H1 (cell line): ENCODE results near the gene SCAI. TPM values are rescaled to one million over a fixed set of nuclear protein-coding genes. Genes with fewer than 3 reads are reported as not detected.

ENCODE experiments used
- CTCF ChIA-PET: fragments of 300-600 bp; sonication (Branson Sonifier 250); formaldehyde crosslinking; loops from one replicate; lab custom pipeline; 2021; ENCODE audit not compliant: partially characterized antibody; lab: Charles Lee
- POLR2A ChIA-PET: fragments of 300-600 bp; sonication (Branson Sonifier 250); formaldehyde crosslinking; loops from one replicate; lab custom pipeline; 2021; ENCODE audit warnings: inconsistent platforms; ENCODE audit not compliant: partially characterized antibody; lab: Charles Lee
- DNase-seq, 2 experiments: peaks; one replicate each; pipeline versions ENCODE4 v3.0.0 to v3.0.0-alpha.2; 2010 to 2022; ENCODE audit warnings: low spot score in 2 of 2, low read depth in 1 of 2, mixed read lengths in 1 of 2
- FAIRE-seq: peaks from 2 replicates; lab custom pipeline; 2011; peaks lifted over from hg19 to GRCh38; lab: Jason Lieb, UNC
- H2AFZ ChIP-seq: 2 replicates; pipeline ENCODE4 v1.8.1; 2012; ENCODE audit warnings: low read length, inconsistent platforms
- H2AK5ac ChIP-seq: 2 replicates; pipeline ENCODE4 v1.6.1; 2013; ENCODE audit warnings: low read depth, low read length
- H2BK120ac ChIP-seq: replicated peaks from 2 replicates; pipeline ENCODE3; 2013; ENCODE audit warnings: low read depth, low read length, inconsistent platforms
- H2BK12ac ChIP-seq: 2 replicates; pipeline ENCODE4 v1.6.1; 2013; ENCODE audit warnings: low read depth, low read length
- H2BK15ac ChIP-seq: 2 replicates; pipeline ENCODE4 v1.6.1; 2013; ENCODE audit warnings: low read length
- H2BK20ac ChIP-seq: 2 replicates; pipeline ENCODE4 v1.6.1; 2013; ENCODE audit warnings: low read length
- H2BK5ac ChIP-seq: 2 replicates; pipeline ENCODE4 v1.6.1; 2013; ENCODE audit warnings: low read depth, low read length
- H3K14ac ChIP-seq: 2 replicates; pipeline ENCODE4 v1.6.1; 2013; ENCODE audit warnings: inconsistent platforms; ENCODE audit not compliant: insufficient read length
- H3K18ac ChIP-seq: 2 replicates; pipeline ENCODE4 v1.6.1; 2013; ENCODE audit warnings: low read length; ENCODE audit errors: extremely low read depth
- H3K23ac ChIP-seq: 2 replicates; pipeline ENCODE4 v1.6.1; 2013; ENCODE audit warnings: inconsistent platforms; ENCODE audit not compliant: insufficient read length
- H3K23me2 ChIP-seq: 2 replicates; pipeline ENCODE4 v1.6.1; 2013; ENCODE audit warnings: low read depth, low read length
- H3K27ac ChIP-seq: 2 replicates; pipeline ENCODE4 v1.6.1; 2011; ENCODE audit warnings: low read depth, low read length, inconsistent platforms
- H3K27me3 ChIP-seq, 4 experiments: replicated peaks in 1 of 4; 1 replicate in 1 of 4; 2 replicates in 3 of 4; pipeline versions ENCODE4 v1.6.1 to v1.8.1; 2011 to 2013; ENCODE audit warnings: low read length in 3 of 4, mild to moderate bottlenecking in 3 of 4, inconsistent platforms in 2 of 4, mixed read lengths in 2 of 4, moderate library complexity in 1 of 4; ENCODE audit not compliant: control insufficient read depth in 3 of 4, insufficient read depth in 3 of 4; ENCODE audit errors: extremely low read depth in 1 of 4
- H3K36me3 ChIP-seq, 4 experiments: 2 replicates each; pipeline versions ENCODE4 v1.6.1 to v1.8.1; 2011 to 2013; ENCODE audit warnings: mild to moderate bottlenecking in 4 of 4, low read length in 3 of 4, moderate library complexity in 2 of 4, control low read depth in 1 of 4, inconsistent platforms in 1 of 4; ENCODE audit not compliant: insufficient read depth in 4 of 4, control insufficient read depth in 2 of 4
- H3K4ac ChIP-seq: replicated peaks from 2 replicates; pipeline ENCODE3; 2013; ENCODE audit warnings: low read length, low read depth, mixed read lengths, inconsistent platforms; ENCODE audit not compliant: insufficient read length
- H3K4me1 ChIP-seq, 4 experiments: replicated peaks in 1 of 4; 1 replicate in 1 of 4; 2 replicates in 3 of 4; pipeline versions ENCODE4 v1.6.1 to v1.8.1; 2011 to 2013; ENCODE audit warnings: low read length in 3 of 4, inconsistent platforms in 2 of 4, mixed read lengths in 1 of 4; ENCODE audit not compliant: insufficient read depth in 4 of 4, control insufficient read depth in 3 of 4
- H3K4me2 ChIP-seq, 2 experiments: 2 replicates each; pipeline versions ENCODE4 v1.6.1 to v1.8.1; 2011 to 2013; ENCODE audit warnings: low read depth in 2 of 2, low read length in 2 of 2, control low read depth in 1 of 2, inconsistent platforms in 1 of 2, mild to moderate bottlenecking in 1 of 2; ENCODE audit not compliant: insufficient read depth in 1 of 2
- H3K4me3 ChIP-seq, 4 experiments: fragments of 200-600, 300-600 bp in 1 of 4; sonication (generic), shearing (Covaris generic), sonication (Bioruptor Twin) in 1 of 4; 2 replicates each; pipeline versions ENCODE4 v1.5.1 to v1.8.1; 2011 to 2016; ENCODE audit warnings: low read length in 4 of 4, low read depth in 3 of 4, control low read depth in 2 of 4, inconsistent platforms in 2 of 4, mild to moderate bottlenecking in 2 of 4, mixed read lengths in 1 of 4, moderate library complexity in 1 of 4; ENCODE audit not compliant: insufficient read depth in 2 of 4; ENCODE audit errors: extremely low read depth in 1 of 4
- H3K56ac ChIP-seq: replicated peaks from 2 replicates; pipeline ENCODE3; 2013; ENCODE audit warnings: low read depth, mild to moderate bottlenecking, mixed read lengths, low read length, inconsistent platforms; ENCODE audit not compliant: insufficient read length
- H3K79me1 ChIP-seq: 2 replicates; pipeline ENCODE4 v1.6.1; 2013; ENCODE audit warnings: low read depth, low read length, control low read depth
- H3K79me2 ChIP-seq, 2 experiments: 2 replicates each; pipeline versions ENCODE4 v1.6.1 to v1.8.1; 2012 to 2013; ENCODE audit warnings: low read length in 2 of 2, mild to moderate bottlenecking in 2 of 2, inconsistent platforms in 1 of 2; ENCODE audit not compliant: insufficient read depth in 2 of 2, control insufficient read depth in 1 of 2
- H3K9ac ChIP-seq, 4 experiments: replicated peaks in 1 of 4; 1 replicate in 1 of 4; 2 replicates in 3 of 4; pipeline versions ENCODE4 v1.6.1 to v1.8.1; 2011 to 2013; ENCODE audit warnings: low read depth in 3 of 4, low read length in 3 of 4, control low read depth in 2 of 4, mild to moderate bottlenecking in 2 of 4, moderate library complexity in 2 of 4, inconsistent platforms in 1 of 4; ENCODE audit errors: extremely low read depth in 1 of 4
- H3K9me3 ChIP-seq, 2 experiments: 2 replicates each; pipeline versions ENCODE4 v1.6.1 to v1.8.1; 2012 to 2013; ENCODE audit warnings: mild to moderate bottlenecking in 2 of 2, moderate library complexity in 2 of 2, control low read depth in 1 of 2, inconsistent platforms in 1 of 2, low read depth in 1 of 2, low read length in 1 of 2, mixed read lengths in 1 of 2; ENCODE audit not compliant: insufficient read depth in 2 of 2
- H4K20me1 ChIP-seq, 2 experiments: replicated peaks in 1 of 2; 2 replicates each; pipeline versions ENCODE3 to v1.8.1; 2011 to 2013; ENCODE audit warnings: inconsistent platforms in 2 of 2, low read length in 2 of 2, mild to moderate bottlenecking in 1 of 2; ENCODE audit not compliant: insufficient read depth in 2 of 2, control insufficient read depth in 1 of 2
- H4K5ac ChIP-seq: 2 replicates; pipeline ENCODE4 v1.6.1; 2013; ENCODE audit warnings: low read length, low read depth, mixed read lengths, inconsistent platforms; ENCODE audit not compliant: insufficient read length
- H4K8ac ChIP-seq: 2 replicates; pipeline ENCODE4 v1.8.0; 2013; ENCODE audit warnings: mild to moderate bottlenecking, moderate library complexity, low read length, inconsistent platforms; ENCODE audit not compliant: insufficient read depth; ENCODE audit errors: extremely low read depth
- H4K91ac ChIP-seq: replicated peaks from 2 replicates; pipeline ENCODE3; 2013; ENCODE audit warnings: low read length, mixed read lengths, inconsistent platforms; ENCODE audit not compliant: insufficient read length
- CEBPB ChIP-seq: IDR thresholded peaks from 2 replicates; pipeline ENCODE4 v1.6.1; 2012; ENCODE audit warnings: low read depth, low read length
- CREB1 ChIP-seq: IDR thresholded peaks from 2 replicates; pipeline ENCODE4 v1.6.1; 2012; ENCODE audit warnings: inconsistent platforms
- EP300 ChIP-seq, 2 experiments: IDR thresholded peaks; 1 replicate in 1 of 2; 2 replicates in 1 of 2; pipeline ENCODE4 v1.6.1; 2011 to 2012; ENCODE audit warnings: low read depth in 2 of 2, low read length in 2 of 2, mild to moderate bottlenecking in 2 of 2, borderline replicate concordance in 1 of 2, inconsistent platforms in 1 of 2, moderate library complexity in 1 of 2
- FOSL1 ChIP-seq: IDR thresholded peaks from 2 replicates; pipeline ENCODE4 v1.6.1; 2011; ENCODE audit warnings: mild to moderate bottlenecking, low read depth, low read length, moderate library complexity; ENCODE audit not compliant: insufficient read depth
- GTF2F1 ChIP-seq: IDR thresholded peaks from 2 replicates; pipeline ENCODE4 v1.6.1; 2012; ENCODE audit warnings: low read depth, low read length, improper control_type of control experiment, borderline replicate concordance
- HDAC6 ChIP-seq: IDR thresholded peaks from one replicate; pipeline ENCODE4 v1.7.1; 2012; ENCODE audit warnings: low read depth, mild to moderate bottlenecking, inconsistent platforms, low read length, moderate library complexity
- KDM4A ChIP-seq: IDR thresholded peaks from one replicate; pipeline ENCODE4 v1.7.1; 2012; ENCODE audit warnings: low read depth, mild to moderate bottlenecking, moderate library complexity, low read length, inconsistent platforms; ENCODE audit not compliant: severe bottlenecking
- POU5F1 ChIP-seq: IDR thresholded peaks from 2 replicates; pipeline ENCODE4 v1.6.1; 2011; ENCODE audit warnings: low read depth, mild to moderate bottlenecking, low read length, moderate library complexity
- SUZ12 ChIP-seq: fragments of 200-600 bp; sonication (generic); IDR thresholded peaks from 2 replicates; pipeline ENCODE4 v1.6.1; 2012; ENCODE audit warnings: mild to moderate bottlenecking, inconsistent platforms, low read length, moderate library complexity, mixed read lengths
- ZNF274 ChIP-seq: IDR thresholded peaks from 2 replicates; pipeline ENCODE4 v1.7.0; 2012; ENCODE audit warnings: low read length, borderline replicate concordance; ENCODE audit errors: extremely low read depth
- WGBS, 2 experiments: shearing (Covaris generic) in 1 of 2; methylation state at CpG; one replicate each; pipeline versions ENCODE4 v1.1.6 to v1.1.7; 2013 to 2015; ENCODE audit warnings: low lambda C conversion rate in 2 of 2, mixed read lengths in 2 of 2, inconsistent platforms in 1 of 2, low coverage in 1 of 2, missing lambda C conversion rate in 1 of 2; ENCODE audit not compliant: insufficient replicate concordance in 2 of 2, insufficient coverage in 1 of 2, insufficient read length in 1 of 2; ENCODE audit errors: extremely low coverage in 1 of 2, missing lambda C conversion rate in 1 of 2; 5-methylcytosine and 5-hydroxymethylcytosine counted together
- polyA plus RNA-seq, 7 experiments: library from polyadenylated mRNA; depleted of rRNA in 3 of 7; stranded (reverse) in 5 of 7; unstranded in 2 of 7; fragments of >200 nt in 5 of 7; fragments of 200-250 nt in 2 of 7; gene quantifications; 1 replicate in 5 of 7; 2 replicates in 1 of 7; 4 replicates in 1 of 7; pipeline versions ENCODE4 v1.2.1 to v1.2.3, GENCODE V29; 2011 to 2013; ENCODE audit warnings: missing spikeins in 2 of 7, mixed read lengths in 2 of 7
- total RNA-seq: library from RNA; stranded (reverse); fragmentation: NEBNext Ultra II Directional; extraction: Animal tissue kit (Norgen Biotek cat#: 25700); gene quantifications from 2 replicates; pipeline ENCODE4 v1.2.1, GENCODE V29; 2021
- TF ChIP-seq, protein P1 (sequence below): IDR thresholded peaks from 2 replicates; pipeline ENCODE4 v1.6.1; 2011; ENCODE audit warnings: low read length, improper control_type of control experiment

SCAI gene
- total and polyA plus RNA-seq, 2 of the 8 experiments (the other 6 are each of a cell fraction or from before 2014, with no cell fraction given): 6.4 to 19.8 TPM

DNA sequence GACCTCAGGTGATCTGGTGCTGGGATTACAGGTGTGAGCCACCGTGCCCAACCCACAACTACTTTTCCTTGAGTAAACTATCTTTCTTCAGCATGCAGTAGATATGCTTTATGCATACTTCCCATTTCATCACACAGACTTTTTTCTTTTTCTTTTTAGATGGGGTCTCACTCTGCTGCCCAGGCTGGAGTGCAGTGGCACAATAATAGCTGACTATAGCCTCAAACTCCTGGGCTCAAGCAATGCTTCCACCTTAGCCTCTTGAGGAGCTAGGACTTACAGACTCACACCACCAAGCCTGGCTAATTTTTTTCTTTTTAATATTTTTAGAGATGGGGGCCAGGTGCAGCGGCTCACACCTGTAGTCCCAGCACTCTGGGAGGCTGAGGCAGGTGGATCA, 23.4 kb upstream of the SCAI start:
- Histone ChIP-seq H2AFZ (no peak overlapping the region), H2BK20ac (no peak overlapping the region), H4K5ac (no peak overlapping the region), H2BK120ac (no peak overlapping the region), H3K23ac (no peak overlapping the region), H3K9ac (no peak overlapping the region), H2BK15ac (no peak overlapping the region), H4K20me1 (peaks cover 3% of the 10 kb centered on the region in 2 experiments), H3K4me3 (no peak overlapping the region), H3K56ac (no peak overlapping the region), H2AK5ac (no peak overlapping the region), H3K79me1 (no peaks in the 10 kb centered on the region), H3K9me3 (no peaks in the 10 kb centered on the region), H2BK5ac (no peak overlapping the region), H4K8ac (no peak overlapping the region), H3K18ac (no peak overlapping the region), H3K23me2 (no peaks in the 10 kb centered on the region), H3K4me2 (no peak overlapping the region), H3K4ac (no peak overlapping the region), H2BK12ac (no peak overlapping the region), H3K79me2 (peaks cover 0 to 12% of the 10 kb centered on the region in 2 experiments; a peak in 2 of 4 replicates), H3K14ac (no peak overlapping the region), H3K36me3 (peaks cover 2 to 13% (median 4%) of the 10 kb centered on the region in 4 experiments; a peak in 5 of 8 replicates), H3K4me1 (no peaks in the 10 kb centered on the region), H3K27ac (no peak overlapping the region), H3K27me3 (no peaks in the 10 kb centered on the region), H4K91ac (no peak overlapping the region)
- ChIA-PET CTCF (interaction anchor here (1.9 kb wide), 1 partner anchor 12 kb away, joined by 6 read pairs; no protein-coding TSS in a partner anchor), POLR2A (interaction anchor here (0.5 kb wide), 1 partner anchor 480 kb away, joined by 3 read pairs; no protein-coding TSS in a partner anchor)
- 50% methylated on average over 2 of the region's 2 CpGs; no CpG with 5 or more reads in 1 of the 2 experiments for WGBS, 2 experiments
- FAIRE-seq (no peak), DNase-seq (no peak)
- TF ChIP-seq ZNF274: no peak
- TF ChIP-seq, protein P1, sequence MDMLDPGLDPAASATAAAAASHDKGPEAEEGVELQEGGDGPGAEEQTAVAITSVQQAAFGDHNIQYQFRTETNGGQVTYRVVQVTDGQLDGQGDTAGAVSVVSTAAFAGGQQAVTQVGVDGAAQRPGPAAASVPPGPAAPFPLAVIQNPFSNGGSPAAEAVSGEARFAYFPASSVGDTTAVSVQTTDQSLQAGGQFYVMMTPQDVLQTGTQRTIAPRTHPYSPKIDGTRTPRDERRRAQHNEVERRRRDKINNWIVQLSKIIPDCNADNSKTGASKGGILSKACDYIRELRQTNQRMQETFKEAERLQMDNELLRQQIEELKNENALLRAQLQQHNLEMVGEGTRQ: no peak
- TF ChIP-seq HDAC6: no peak
- TF ChIP-seq CREB1: no peak
- TF ChIP-seq GTF2F1: no peak
- no peak for TF ChIP-seq KDM4A
- TF ChIP-seq SUZ12: no peak
- no peak for TF ChIP-seq CEBPB
- no peak for TF ChIP-seq FOSL1
- TF ChIP-seq EP300 (IDR thresholded peaks at IDR 0.05; ENCODE audit: borderline replicate concordance in 1 of 2, low read depth in 2 of 2, low read length in 2 of 2): no peak
- no peak for TF ChIP-seq POU5F1
